ENCODE results near the gene SLC25A30.
A peak's percentile ranks its signal among the peaks of the same experiment; 100 is the strongest.

DNA sequence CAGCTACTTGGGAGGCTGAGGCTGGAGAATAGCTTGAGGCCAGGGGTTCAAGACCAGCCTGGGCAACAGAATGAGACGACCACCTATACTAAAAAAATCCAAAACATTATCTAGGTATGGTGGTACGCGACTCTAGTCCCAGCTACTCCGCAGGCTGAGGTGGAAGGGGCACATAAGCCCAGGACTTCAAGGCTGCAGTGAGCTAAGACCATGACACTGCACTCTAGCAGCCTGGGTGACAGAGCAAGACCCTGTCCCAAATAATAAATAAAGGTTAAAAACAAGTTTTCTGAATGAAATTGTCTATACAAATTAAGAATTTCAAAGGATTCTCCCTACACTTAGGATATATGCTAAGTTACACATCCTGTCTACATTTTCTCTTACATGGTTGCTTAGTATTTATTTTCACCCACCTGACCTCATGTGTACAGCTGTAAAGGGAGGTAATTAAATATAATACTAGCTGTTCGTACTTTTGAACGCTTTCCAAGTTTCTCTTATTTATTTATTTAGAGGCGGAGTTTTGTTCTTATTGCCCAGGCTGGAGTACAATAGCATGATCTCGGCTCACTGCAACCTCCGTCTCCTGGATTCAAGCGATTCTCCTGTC is 1.6 kb downstream of the SLC25A30 start:
- TF ChIP-seq, protein P1, sequence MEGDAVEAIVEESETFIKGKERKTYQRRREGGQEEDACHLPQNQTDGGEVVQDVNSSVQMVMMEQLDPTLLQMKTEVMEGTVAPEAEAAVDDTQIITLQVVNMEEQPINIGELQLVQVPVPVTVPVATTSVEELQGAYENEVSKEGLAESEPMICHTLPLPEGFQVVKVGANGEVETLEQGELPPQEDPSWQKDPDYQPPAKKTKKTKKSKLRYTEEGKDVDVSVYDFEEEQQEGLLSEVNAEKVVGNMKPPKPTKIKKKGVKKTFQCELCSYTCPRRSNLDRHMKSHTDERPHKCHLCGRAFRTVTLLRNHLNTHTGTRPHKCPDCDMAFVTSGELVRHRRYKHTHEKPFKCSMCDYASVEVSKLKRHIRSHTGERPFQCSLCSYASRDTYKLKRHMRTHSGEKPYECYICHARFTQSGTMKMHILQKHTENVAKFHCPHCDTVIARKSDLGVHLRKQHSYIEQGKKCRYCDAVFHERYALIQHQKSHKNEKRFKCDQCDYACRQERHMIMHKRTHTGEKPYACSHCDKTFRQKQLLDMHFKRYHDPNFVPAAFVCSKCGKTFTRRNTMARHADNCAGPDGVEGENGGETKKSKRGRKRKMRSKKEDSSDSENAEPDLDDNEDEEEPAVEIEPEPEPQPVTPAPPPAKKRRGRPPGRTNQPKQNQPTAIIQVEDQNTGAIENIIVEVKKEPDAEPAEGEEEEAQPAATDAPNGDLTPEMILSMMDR (IDR thresholded peaks at IDR 0.05) = no peak
- peak; percentile 28 for TF ChIP-seq POLR2AphosphoS5 (IDR thresholded peaks at IDR 0.05)

Data from prostate gland (tissue), 2 donors.